Measurements from ENCODE around the gene CDC42BPG. TPM values are rescaled to one million over a fixed set of nuclear protein-coding genes. Genes with fewer than 3 reads are reported as not detected.

Gene CDC42BPG
- total and polyA plus RNA-seq, 10 of the 15 experiments (the other 5 are each of a cell fraction or from before 2014, with no cell fraction given) = 0.02 to 1.3 (median 0.09) TPM; not detected in 1

GRCh38 chr11:64892411-64892831, 48.0 kb upstream of the CDC42BPG start:
- ATAC-seq (no peak), FAIRE-seq (no peak), DNase-seq (ENCODE audit: low read depth, low spot score) (no peak)
- intact Hi-C loops (cut with micrococcal nuclease; ENCODE audit: unreplicated experiment) (no loop called here), in situ Hi-C loops (cut with MboI) (loop anchor here (5.0 kb wide), 1 partner anchor 45 kb away; no protein-coding TSS in a partner anchor)
- Histone ChIP-seq H3K4me2 (ENCODE audit: control insufficient read depth, insufficient read depth) (no peak overlapping the region), H4K20me1 (ENCODE audit: control insufficient read depth, insufficient read depth) (no peaks in the 10 kb centered on the region), H3K36me3 (ENCODE audit: control insufficient read depth in 2 of 2, insufficient read depth in 2 of 2, low read length in 1 of 2) (no peaks in the 10 kb centered on the region), H3K27me3 (replicated peaks in 1 of 2; ENCODE audit: control insufficient read depth in 2 of 2, insufficient read depth in 2 of 2, low read length in 1 of 2) (no peaks in the 10 kb centered on the region), H3K27ac (ENCODE audit: control insufficient read depth, insufficient read depth) (no peak overlapping the region), H2AFZ (ENCODE audit: control insufficient read depth, low read depth, low read length) (no peak overlapping the region), H3K4me1 (ENCODE audit: control insufficient read depth, insufficient read depth, low read length) (peaks cover 11% of the 10 kb centered on the region), H3K9ac (ENCODE audit: control insufficient read depth, insufficient read depth, low read length) (no peak overlapping the region), H3K4me3 (no peak overlapping the region), H3K79me2 (ENCODE audit: control insufficient read depth, insufficient read depth, low read length) (no peaks in the 10 kb centered on the region), H3K9me3 (replicated peaks; ENCODE audit: control insufficient read depth, insufficient read depth, low read length) (no peaks in the 10 kb centered on the region)
- 69% methylated on average over 11 of the region's 11 CpGs for WGBS (ENCODE audit: insufficient coverage, insufficient replicate concordance, low lambda C conversion rate, missing lambda C conversion rate)
- SMC1A ChIA-PET (ENCODE audit: uncharacterized antibody, unreplicated experiment) = interaction anchor here (0.6 to 7.2 kb wide), 3 partner anchors 12 to 44 kb away, joined by 4 to 138 read pairs (median 12); no protein-coding TSS in a partner anchor
- no TSS peak for BruUV-seq (replicated peaks)
- no peak for TF ChIP-seq STAT1 (conservative IDR thresholded peaks at IDR 0.05)
- no peak for TF ChIP-seq FOXM1 (IDR thresholded peaks at IDR 0.05; ENCODE audit: low read depth, low read length)
- no peak for TF ChIP-seq RB1 (IDR thresholded peaks at IDR 0.05; ENCODE audit: borderline replicate concordance)
- TF ChIP-seq HDAC2 (IDR thresholded peaks at IDR 0.05) = no peak
- TF ChIP-seq, protein P1, sequence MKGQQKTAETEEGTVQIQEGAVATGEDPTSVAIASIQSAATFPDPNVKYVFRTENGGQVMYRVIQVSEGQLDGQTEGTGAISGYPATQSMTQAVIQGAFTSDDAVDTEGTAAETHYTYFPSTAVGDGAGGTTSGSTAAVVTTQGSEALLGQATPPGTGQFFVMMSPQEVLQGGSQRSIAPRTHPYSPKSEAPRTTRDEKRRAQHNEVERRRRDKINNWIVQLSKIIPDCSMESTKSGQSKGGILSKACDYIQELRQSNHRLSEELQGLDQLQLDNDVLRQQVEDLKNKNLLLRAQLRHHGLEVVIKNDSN (IDR thresholded peaks at IDR 0.05; ENCODE audit: borderline replicate concordance, extremely low read length, insufficient read depth, low read depth, low read length) = no peak
- TF ChIP-seq CREM (IDR thresholded peaks at IDR 0.05; ENCODE audit: low read depth) = no peak
- TF ChIP-seq RUNX3 (IDR thresholded peaks at IDR 0.05; ENCODE audit: low read length) = no peak
- no peak for TF ChIP-seq ZNF687 (IDR thresholded peaks at IDR 0.05)
- TF ChIP-seq SUZ12 (IDR thresholded peaks at IDR 0.05; ENCODE audit: unreplicated experiment) = no peak
- TF ChIP-seq TARDBP (IDR thresholded peaks at IDR 0.05; ENCODE audit: borderline replicate concordance) = no peak
- no peak for TF ChIP-seq LARP7 (IDR thresholded peaks at IDR 0.05)
- TF ChIP-seq, protein P2, sequence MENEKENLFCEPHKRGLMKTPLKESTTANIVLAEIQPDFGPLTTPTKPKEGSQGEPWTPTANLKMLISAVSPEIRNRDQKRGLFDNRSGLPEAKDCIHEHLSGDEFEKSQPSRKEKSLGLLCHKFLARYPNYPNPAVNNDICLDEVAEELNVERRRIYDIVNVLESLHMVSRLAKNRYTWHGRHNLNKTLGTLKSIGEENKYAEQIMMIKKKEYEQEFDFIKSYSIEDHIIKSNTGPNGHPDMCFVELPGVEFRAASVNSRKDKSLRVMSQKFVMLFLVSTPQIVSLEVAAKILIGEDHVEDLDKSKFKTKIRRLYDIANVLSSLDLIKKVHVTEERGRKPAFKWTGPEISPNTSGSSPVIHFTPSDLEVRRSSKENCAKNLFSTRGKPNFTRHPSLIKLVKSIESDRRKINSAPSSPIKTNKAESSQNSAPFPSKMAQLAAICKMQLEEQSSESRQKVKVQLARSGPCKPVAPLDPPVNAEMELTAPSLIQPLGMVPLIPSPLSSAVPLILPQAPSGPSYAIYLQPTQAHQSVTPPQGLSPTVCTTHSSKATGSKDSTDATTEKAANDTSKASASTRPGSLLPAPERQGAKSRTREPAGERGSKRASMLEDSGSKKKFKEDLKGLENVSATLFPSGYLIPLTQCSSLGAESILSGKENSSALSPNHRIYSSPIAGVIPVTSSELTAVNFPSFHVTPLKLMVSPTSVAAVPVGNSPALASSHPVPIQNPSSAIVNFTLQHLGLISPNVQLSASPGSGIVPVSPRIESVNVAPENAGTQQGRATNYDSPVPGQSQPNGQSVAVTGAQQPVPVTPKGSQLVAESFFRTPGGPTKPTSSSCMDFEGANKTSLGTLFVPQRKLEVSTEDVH (IDR thresholded peaks at IDR 0.05; ENCODE audit: low read depth, partially characterized antibody) = no peak
- TF ChIP-seq FOS (IDR thresholded peaks at IDR 0.05; ENCODE audit: borderline replicate concordance, extremely low read depth, insufficient read length) = no peak
- no peak for TF ChIP-seq ATF3 (IDR thresholded peaks at IDR 0.05; ENCODE audit: borderline replicate concordance, extremely low read depth, low read depth, low read length)
- no peak for TF ChIP-seq MXI1 (IDR thresholded peaks at IDR 0.05; ENCODE audit: low read depth, low read length)
- no peak for TF ChIP-seq TCF12 (IDR thresholded peaks at IDR 0.05; ENCODE audit: low read depth, low read length)
- RAD21 ChIA-PET (ENCODE audit: unreplicated experiment) = interaction anchor here (1.2 to 5.7 kb wide), 3 partner anchors 11 to 44 kb away, joined by 3 to 101 read pairs (median 3); no protein-coding TSS in a partner anchor
- CTCF ChIA-PET = interaction anchor here (0.5 to 30.0 kb wide), 6 partner anchors 8 to 121 kb away, joined by 3 to 1208 read pairs (median 13); partner anchors contain the start of genes ARL2, CDC42BPG and EHD1
- POLR2A ChIA-PET = interaction anchor here (0.8 to 1.1 kb wide), 4 partner anchors 19 to 47 kb away, joined by 3 to 4 read pairs (median 3); no protein-coding TSS in a partner anchor
